Adrenal gland (tissue), 5 donors: Measurements from ENCODE around the gene ALDH1A1.

Experiments
- CTCF ChIP-seq, 6 experiments: fragments of 450-650 bp in 4 of 6; fragments of 200-600 bp in 2 of 6; sonication (generic) in 1 of 6; IDR thresholded peaks; 1 replicate in 5 of 6; 2 replicates in 1 of 6; pipeline versions ENCODE4 v1.5.1 to v1.8.0; 2016 to 2021; ENCODE audit warnings: antibody characterized with exemption in 6 of 6, mild to moderate bottlenecking in 2 of 6, moderate library complexity in 1 of 6
- POLR2A ChIP-seq, 2 donors: fragments of 450-650 bp; IDR thresholded peaks; one replicate each; pipeline ENCODE4 v1.6.1; 2017; ENCODE audit warnings: antibody characterized with exemption in 2 of 2, mild to moderate bottlenecking in 2 of 2, moderate library complexity in 1 of 2
- donor health status: DM: no; HTN: no; CAD: no.

- TF ChIP-seq CTCF (IDR thresholded peaks at IDR 0.05), result no peak
- TF ChIP-seq POLR2A (IDR thresholded peaks at IDR 0.05), result no peak
Measured at GRCh38 chr9:72905514-72906480, 47.1 kb downstream of the ALDH1A1 start.
